HG03442 (cell line): ENCODE data around the gene TEPSIN.

Source experiments
- ATAC-seq: cut with Tn5 transposase; IDR thresholded peaks from one replicate; pipeline ENCODE4 v1.9.1; 2021; ENCODE audit warnings: mild to moderate bottlenecking, moderate library complexity; ENCODE audit not compliant: unreplicated experiment

TEPSIN gene, protein sequence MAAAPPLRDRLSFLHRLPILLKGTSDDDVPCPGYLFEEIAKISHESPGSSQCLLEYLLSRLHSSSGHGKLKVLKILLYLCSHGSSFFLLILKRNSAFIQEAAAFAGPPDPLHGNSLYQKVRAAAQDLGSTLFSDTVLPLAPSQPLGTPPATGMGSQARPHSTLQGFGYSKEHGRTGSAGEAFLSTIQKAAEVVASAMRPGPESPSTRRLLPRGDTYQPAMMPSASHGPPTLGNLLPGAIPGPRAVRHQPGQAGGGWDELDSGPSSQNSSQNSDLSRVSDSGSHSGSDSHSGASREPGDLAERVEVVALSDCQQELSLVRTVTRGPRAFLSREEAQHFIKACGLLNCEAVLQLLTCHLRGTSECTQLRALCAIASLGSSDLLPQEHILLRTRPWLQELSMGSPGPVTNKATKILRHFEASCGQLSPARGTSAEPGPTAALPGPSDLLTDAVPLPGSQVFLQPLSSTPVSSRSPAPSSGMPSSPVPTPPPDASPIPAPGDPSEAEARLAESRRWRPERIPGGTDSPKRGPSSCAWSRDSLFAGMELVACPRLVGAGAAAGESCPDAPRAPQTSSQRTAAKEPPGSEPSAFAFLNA

DNA sequence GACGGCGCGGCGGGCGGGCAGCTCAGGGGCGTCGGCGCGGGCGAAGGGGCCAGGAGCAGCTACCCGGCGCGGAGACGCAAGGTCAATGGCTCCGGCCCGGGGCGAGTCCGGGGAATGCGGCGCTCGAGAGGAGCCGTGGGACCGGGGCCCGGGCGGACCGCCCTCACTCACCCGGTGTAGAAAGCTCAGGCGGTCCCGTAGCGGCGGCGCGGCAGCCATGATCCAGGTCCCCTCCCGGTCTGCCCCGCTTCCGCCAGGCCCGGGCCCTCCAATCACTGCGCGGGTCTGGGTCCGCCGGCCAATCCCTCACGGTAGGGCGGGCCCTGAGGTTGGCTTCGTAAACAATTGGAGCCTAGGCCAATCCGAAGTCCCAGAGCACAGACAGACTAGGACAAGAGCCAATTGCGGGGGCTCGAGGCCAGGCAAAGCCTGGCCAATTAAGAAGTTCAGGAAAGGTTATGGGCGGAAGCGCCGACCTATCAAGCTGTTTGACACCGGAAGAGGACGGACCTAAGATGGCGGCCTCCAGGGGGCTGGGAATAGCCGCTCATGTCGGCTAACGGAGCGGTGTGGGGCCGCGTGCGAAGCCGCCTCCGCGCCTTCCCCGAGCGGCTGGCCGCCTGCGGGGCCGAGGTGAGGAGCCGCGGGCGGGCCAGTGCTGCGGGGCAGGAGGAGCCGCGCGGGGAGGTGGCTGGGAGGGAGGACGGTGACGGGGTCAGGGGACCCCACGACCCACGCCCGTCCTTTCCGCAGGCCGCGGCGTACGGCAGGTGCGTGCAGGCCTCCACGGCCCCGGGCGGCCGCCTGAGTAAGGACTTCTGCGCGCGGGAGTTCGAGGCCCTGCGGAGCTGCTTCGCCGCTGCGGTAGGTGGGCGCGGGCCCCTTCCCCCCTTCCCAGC, at the start of gene TEPSIN, which contains the start of gene NDUFAF8:
Gene TEPSIN (minus strand): TSS at position 241 of the 899 bp plus-strand sequence. CDS start 22 bp downstream, at position 219.
Gene NDUFAF8 (plus strand): TSS at position 504 of the 899 bp plus-strand sequence. CDS start 46 bp downstream, at position 550.
- peak; percentile 89 for ATAC-seq

GRCh38 chr17:81287741-81288430, 49.0 kb upstream of the TEPSIN start:
- no peak for ATAC-seq

GRCh38 chr17:81287152-81287551, 48.3 kb upstream of the TEPSIN start:
- ATAC-seq: no peak

GRCh38 chr17:81286491-81287145, 47.8 kb upstream of the TEPSIN start:
- ATAC-seq: no peak

DNA sequence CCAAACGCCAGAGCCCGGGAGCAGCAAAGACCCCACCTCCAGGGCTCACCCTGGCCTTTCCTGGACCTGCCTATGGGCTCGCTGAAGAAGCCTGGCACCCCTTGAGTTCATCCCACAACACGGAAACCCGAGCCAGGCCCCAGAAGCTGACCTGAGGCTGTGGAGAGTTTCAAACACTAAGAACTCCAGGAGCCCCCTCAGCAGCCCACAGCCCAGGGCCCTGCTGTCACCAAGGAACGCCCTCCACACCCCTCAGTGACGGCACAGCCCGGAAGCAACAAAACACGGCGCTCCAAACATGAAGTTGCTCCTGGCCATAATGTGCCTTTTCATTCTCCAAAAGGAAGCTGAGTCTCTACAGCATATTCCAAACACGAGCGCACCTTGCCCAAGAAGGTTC, 47.0 kb upstream of the TEPSIN start:
- ATAC-seq: no peak

GRCh38 chr17:81285179-81285878, 46.5 kb upstream of the TEPSIN start:
- no peak for ATAC-seq

GRCh38 chr17:81282876-81283275, 44.0 kb upstream of the TEPSIN start:
- ATAC-seq: no peak

GRCh38 chr17:81282141-81282540, 43.3 kb upstream of the TEPSIN start:
- ATAC-seq: no peak

- no peak for ATAC-seq
Measured at GRCh38 chr17:81280571-81280970, 41.7 kb upstream of the TEPSIN start.

DNA sequence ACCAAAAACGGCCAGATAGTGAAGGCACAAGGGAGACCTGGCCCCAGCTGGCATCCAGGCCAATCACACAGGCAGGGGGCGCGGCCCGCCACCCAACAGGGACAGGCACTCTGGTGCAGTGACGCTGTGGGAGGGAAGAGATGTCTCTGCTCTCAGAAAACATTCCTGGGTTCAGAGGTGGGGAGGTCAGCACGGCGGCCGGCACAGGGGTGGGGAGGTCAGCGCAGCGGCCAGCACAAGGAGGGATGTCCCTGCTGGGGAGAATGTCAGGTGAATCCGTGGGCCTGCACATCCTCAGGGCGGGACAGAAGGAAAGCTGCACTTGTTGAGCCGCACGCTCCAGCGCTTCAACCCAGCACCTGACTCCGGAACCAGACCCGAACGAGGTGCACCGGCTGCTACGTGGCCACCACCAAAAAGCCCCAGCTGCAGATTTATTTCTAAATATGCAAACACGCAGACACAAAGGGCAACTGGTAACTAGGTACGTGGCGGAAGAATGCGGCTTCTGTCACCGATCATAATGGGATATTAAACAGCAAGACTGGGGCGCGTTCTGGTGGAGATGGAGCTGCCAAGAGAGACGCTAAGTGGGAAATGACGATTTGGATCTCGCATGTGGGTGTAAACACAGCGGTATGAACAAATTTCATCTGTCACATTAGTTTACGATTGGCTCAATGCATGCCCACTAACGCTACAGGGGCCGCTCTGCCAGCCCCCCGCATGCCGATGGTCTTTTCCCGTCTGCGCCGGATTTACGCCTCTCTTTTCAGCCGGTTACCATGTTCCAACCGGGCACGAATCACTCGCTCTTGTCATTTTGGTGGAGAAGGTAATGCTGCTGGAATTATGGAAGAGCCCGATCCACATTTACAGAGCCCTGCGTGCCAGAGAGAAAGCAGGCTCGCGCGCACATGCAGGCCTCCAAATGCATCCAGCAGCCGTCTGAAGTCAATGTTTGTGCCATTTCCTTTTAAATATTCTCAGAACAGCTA, 40.7 kb upstream of the TEPSIN start:
- no peak for ATAC-seq

DNA sequence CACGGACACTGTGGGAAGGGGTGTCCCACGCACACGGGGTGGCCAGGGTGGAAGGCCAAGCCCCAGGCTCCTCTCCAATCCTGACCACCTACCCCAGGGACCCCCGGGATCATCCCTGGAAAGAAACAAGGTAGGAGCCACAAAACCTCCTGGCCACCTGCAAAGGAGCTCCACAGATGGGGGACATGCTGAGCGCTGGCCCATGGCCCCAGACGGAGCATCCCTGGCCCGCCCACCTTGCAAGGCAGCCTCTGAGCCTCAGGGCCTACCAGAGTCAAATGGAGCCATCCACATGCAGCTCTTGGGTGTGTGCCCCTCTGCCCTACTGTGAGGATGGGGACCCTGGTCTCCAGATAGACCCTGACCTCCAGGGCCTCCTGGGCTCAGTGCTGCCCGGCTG, 40.0 kb upstream of the TEPSIN start:
- ATAC-seq: no peak

DNA sequence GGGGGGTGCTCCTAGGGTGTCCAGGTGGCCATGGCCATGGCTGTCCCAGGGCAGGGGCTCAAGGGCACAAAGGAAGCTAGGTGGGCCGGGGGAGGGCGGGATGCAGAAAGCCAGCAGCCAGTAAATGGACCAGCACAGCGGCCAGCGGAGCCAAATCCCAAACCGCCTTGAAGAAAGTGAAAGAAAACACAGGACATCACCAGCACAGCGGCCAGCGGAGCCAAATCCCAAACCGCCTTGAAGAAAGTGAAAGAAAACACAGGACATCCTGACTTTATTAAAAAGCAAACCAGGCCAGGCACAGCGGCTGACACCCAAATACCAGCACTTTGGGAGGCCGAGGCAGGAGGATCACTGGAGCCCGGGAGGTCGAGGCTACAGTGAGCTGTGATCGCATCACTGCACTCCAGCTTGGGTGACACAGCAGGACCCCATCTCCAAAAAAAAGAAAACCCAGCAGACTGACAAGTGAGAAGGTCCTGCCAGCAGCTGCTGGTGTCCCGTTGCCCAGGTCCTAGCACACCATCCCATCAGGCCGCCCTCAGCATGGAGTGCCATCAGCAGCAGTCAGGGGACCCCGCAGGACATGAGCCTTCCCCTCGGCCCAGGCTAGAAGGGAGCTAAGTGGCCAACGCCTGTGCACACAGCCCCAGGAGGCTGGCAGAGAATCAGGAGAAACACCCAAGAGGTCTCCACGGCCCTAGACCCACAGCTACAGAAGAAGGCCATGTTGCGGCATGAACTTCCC, 39.3 kb upstream of the TEPSIN start:
- ATAC-seq: no peak

DNA sequence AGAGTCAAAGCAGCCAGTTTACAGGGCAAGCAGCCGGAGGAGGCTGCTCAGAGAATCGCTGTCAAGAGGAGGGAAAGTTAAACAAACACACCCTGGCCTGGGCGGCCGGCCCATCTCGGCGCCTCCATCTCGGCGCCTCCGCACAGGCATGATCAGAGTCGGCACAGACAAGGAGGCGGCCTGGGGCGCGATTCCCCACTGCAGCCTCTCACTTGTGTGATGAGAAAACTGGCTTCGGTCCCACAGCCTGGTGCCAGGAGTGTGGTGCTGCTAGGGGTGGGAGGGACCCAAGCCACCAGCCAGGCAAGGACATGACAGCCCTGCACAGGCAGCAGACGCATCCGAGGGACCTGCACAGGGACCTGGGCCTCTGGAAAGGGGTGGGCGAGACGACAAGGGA, 38.6 kb upstream of the TEPSIN start:
- no peak for ATAC-seq

- ATAC-seq: no peak
Measured at GRCh38 chr17:81276781-81277180, 37.9 kb upstream of the TEPSIN start.

DNA sequence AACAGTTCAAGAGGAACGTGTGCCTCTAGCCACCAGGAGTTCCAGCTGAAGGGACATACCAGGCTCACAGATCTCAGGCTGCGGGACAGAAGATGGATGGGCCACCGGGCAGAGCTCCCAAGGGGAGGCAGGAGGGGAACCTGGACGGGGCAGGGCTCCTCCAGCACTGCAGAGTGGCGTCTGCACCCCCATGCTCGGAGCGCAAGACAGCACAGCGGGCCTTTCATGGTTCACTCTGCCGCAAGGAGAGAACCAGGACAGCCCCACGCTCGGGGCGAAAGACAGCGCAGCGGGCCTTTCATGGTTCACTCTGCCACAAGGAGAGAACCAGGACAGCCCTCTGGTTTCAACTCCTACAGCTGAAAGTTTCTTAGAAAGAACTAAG, 35.6 kb upstream of the TEPSIN start:
- no peak for ATAC-seq

- ATAC-seq: no peak
Measured at GRCh38 chr17:81273698-81274470, 35.0 kb upstream of the TEPSIN start.

- ATAC-seq: no peak
Measured at GRCh38 chr17:81272616-81273015, 33.8 kb upstream of the TEPSIN start.
